Coronary artery (tissue), 2 donors: ENCODE measurements around the gene TLK2.

Experiments used
- DNase-seq: peaks from one replicate; pipeline ENCODE4 v3.0.0-alpha.2; 2017; ENCODE audit warnings: low spot score
- H3K27ac ChIP-seq, 2 donors: fragments of 200-600 bp; sonication (generic); one replicate each; pipeline ENCODE4 v1.5.1; 2016 to 2019
- H3K4me3 ChIP-seq: fragments of 200-600 bp; sonication (generic); 2 replicates; pipeline ENCODE4 v1.5.1; 2016; ENCODE audit warnings: mild to moderate bottlenecking, moderate library complexity
- TF ChIP-seq, protein P1 (sequence below): fragments of 200-600 bp; sonication (generic); IDR thresholded peaks from one replicate; pipeline ENCODE4 v1.5.1; 2019; ENCODE audit warnings: antibody characterized with exemption

The TLK2 gene

DNA sequence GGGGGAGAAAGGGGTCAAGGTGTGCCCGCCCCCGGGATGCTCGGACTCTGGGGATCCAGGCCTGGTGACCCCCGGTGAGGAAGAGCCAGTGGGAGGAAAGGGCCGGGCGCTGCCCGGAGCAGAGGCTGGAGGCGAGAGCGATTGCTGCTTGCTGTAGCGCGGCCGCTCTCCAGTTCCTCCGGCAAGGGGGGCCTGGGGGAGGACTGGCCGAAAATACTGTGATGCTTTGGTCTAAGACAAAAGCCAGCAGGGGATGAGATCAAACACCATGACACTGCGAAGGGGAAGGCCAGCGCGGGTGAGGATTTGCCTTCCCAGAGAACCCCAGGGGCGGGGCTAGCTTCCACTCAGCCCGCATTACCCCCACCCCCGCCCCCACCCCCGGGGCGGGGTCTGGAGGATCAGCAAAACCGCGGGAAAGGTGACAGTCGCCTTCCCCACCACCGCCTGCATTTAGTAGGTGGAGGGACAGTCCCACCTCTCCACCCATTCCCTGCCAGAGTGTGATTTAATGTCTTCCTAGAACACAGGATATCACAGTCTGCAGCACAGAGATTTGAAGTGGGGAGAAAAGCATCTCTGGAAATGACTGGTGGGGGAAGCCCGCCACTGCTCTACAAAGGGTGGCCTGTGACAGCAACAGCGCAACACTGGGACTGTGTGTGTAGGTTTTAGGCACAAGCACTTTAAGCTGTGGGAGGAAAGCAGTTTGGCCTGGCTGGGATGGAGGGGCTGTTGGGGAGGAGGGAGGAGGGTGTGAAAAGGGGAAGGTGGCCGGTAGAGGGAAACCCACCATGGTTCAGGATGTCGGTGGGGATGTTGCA is 174.6 kb downstream of the TLK2 start:
- TF ChIP-seq, protein P1, sequence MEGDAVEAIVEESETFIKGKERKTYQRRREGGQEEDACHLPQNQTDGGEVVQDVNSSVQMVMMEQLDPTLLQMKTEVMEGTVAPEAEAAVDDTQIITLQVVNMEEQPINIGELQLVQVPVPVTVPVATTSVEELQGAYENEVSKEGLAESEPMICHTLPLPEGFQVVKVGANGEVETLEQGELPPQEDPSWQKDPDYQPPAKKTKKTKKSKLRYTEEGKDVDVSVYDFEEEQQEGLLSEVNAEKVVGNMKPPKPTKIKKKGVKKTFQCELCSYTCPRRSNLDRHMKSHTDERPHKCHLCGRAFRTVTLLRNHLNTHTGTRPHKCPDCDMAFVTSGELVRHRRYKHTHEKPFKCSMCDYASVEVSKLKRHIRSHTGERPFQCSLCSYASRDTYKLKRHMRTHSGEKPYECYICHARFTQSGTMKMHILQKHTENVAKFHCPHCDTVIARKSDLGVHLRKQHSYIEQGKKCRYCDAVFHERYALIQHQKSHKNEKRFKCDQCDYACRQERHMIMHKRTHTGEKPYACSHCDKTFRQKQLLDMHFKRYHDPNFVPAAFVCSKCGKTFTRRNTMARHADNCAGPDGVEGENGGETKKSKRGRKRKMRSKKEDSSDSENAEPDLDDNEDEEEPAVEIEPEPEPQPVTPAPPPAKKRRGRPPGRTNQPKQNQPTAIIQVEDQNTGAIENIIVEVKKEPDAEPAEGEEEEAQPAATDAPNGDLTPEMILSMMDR: no peak
- Histone ChIP-seq H3K4me3 (peak overlapping the region; percentile 74), H3K27ac (peak overlapping the region; percentile 62 to 83)
- no peak for DNase-seq

DNA sequence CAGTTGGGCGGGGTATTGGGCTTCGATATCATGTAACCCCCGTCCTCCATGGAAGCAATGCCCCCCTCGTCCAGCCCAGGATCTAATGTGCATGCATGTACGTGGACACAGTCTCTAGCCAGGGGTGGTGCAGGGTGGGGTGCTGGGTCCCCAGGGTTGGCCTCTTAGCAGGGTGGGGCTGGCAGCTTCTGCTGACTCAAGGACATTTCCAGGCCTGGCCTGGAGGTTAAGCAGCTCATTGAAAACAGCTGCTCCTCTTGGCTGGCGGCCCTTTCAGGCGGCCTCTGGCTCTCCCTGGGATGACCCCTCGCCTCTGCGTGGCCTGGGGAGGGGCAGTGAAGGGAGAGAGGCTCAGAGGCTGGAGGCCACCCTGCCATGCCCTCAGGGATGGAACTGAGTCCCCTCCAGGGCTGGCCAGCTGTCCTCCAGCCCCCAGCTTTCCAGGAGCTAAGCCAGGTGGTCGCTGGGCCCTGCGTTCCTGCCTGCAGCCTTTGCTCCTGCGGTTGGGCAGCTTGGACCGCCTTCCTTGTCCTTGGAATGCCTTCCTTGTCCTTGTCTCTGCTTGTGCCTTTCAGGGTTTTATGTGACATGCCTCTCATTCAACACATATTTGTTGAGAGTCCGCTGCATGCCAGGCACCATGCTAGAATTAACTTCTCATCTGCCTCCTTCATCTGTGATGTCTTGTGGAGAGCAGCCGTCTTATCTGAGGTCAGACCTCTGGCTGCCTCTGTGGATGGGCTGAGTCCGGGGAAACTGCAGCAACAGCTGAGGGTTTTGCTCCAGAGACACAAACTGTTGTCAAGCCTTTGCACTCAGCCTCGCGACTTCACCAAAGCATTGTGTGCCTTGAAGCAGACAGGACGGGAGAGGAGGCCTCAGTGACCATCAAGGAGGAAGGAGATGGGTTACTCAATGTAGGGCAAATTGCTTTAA is 175.5 kb downstream of the TLK2 start:
- peak overlapping the region; percentile 74 for H3K4me3 ChIP-seq
- TF ChIP-seq, protein P1: no peak
- no peak for DNase-seq
- H3K27ac ChIP-seq: peak overlapping the region in 1 of 2 donors; percentile 83

DNA sequence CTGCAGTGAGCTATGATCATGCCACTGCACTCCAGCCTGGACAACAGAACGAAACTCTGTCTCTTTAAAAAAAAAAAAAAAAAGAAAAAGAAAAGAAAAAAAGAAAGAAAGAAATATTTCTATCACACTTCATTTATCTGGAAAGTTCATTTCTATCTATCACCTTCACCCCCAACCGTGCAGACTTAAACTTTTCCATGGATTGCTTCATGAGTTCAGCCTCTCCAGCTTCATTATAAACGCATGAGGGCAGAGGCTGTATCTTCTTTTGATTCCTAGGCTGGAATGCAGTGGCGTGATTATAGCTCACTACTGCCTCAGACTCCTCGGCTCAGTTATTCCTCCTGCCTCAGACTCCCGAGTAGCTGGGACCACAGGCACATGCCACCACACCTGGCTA is 177.0 kb downstream of the TLK2 start:
- Histone ChIP-seq H3K27ac (no peak overlapping the region), H3K4me3 (no peak overlapping the region)
- DNase-seq: no peak
- TF ChIP-seq, protein P1: no peak

DNA sequence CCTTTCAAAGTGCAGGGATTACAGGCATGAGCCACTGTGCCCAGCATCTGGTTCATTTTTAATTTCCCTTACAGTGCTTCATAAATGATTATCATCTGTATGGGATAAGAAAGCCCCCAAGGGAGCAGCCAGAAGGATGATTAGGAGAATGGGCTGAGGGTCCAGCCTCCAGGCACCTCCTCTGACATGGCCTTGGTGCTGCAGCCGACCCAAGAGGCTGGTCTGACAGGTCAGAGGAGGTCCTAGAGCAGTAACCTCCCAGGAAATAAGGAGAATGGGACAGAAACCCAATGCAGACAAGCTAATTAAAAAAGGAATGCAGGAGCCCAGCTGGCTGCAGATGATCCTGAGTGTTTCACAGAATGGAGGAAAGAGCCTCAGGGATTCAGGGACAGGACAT is 177.8 kb downstream of the TLK2 start:
- TF ChIP-seq, protein P1: no peak
- Histone ChIP-seq H3K27ac (no peak overlapping the region), H3K4me3 (no peak overlapping the region)
- no peak for DNase-seq

DNA sequence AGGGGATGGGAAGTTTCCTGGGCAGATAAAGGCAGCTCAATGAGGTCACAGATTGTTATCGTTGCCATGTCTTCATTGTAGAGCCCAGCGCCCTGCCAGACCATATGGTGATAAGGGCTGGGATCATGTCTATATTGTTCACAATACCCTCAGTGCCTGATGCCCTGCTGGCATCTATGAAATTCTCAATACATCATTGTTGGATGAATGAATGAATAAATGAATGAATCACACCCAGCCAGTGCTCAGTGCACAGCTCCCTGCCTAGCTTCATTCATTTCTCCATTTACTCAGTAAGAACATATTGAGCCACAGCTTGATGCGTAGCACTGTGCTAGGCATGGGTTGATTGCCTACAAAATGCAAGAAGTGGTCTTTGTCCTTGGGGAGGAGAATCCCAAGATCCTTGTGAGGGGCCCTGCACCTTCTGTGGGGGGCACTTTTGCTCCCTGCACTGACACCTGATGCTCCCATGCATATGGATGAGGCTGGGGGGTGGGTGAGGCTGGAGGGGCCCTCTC is 178.6 kb downstream of the TLK2 start:
- TF ChIP-seq, protein P1: no peak
- no peak for DNase-seq
- H3K4me3 ChIP-seq: no peak overlapping the region
- H3K27ac ChIP-seq: no peak overlapping the region

DNA sequence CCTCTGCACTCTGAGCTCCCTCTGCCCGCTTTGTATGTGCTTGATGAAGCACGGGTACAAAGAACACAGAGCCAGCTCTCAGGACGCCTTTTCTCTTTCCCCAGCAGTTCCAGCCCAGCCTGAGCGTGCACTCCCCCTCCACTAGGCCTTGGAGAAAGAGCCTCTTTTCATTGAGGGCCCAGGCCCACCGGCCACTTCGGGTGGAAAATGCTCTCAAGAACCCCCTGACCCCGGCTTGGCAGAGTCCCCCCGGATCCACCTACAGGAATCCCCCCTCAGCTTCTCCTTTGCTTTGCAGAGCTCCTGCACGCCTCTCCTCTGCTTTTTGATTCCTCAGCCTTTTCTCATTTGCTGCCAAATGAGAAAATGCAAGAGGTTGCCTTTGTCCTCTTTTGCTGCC is 179.1 kb downstream of the TLK2 start:
- no peak overlapping the region for H3K4me3 ChIP-seq
- no peak for DNase-seq
- TF ChIP-seq, protein P1: no peak
- H3K27ac ChIP-seq: no peak overlapping the region
